Karpas-422 (cell line): Measurements from ENCODE around the gene TREH. TPM values are rescaled to one million over a fixed set of nuclear protein-coding genes. Genes with fewer than 3 reads are reported as not detected.
"Not testable (repeated sequence)": the region's sequence is repeated elsewhere in the genome, so short reads cannot be mapped to it uniquely, and the experiment has no call there.

Source experiments
- DNase-seq: peaks from one replicate; pipeline ENCODE4 v3.0.0-alpha.2; 2015
- H2AFZ ChIP-seq: fragments of 200-600 bp; sonication (generic); 2 replicates; pipeline ENCODE4 v1.6.1; 2014; ENCODE audit warnings: antibody characterized with exemption, low read length, mixed read lengths
- H3K27ac ChIP-seq: fragments of 200-600 bp; sonication (generic); 2 replicates; pipeline ENCODE4 v1.5.1; 2014; ENCODE audit warnings: mild to moderate bottlenecking, low read length, moderate library complexity
- H3K27me3 ChIP-seq: fragments of 200-600 bp; sonication (generic); 2 replicates; pipeline ENCODE4 v1.6.1; 2014; ENCODE audit warnings: low read length, mixed read lengths
- H3K36me3 ChIP-seq: fragments of 200-600 bp; sonication (generic); 2 replicates; pipeline ENCODE4 v1.6.1; 2014; ENCODE audit warnings: low read length, mixed read lengths; ENCODE audit not compliant: insufficient read depth
- H3K4me1 ChIP-seq: fragments of 200-600 bp; sonication (generic); 2 replicates; pipeline ENCODE4 v1.6.1; 2014; ENCODE audit warnings: mild to moderate bottlenecking, low read length, mixed read lengths
- H3K4me2 ChIP-seq: fragments of 200-600 bp; sonication (generic); 2 replicates; pipeline ENCODE4 v1.6.1; 2014; ENCODE audit warnings: low read length, low read depth, mild to moderate bottlenecking; ENCODE audit not compliant: poor library complexity, severe bottlenecking
- H3K4me3 ChIP-seq: fragments of 200-600 bp; sonication (generic); 2 replicates; pipeline ENCODE4 v1.5.1; 2014; ENCODE audit warnings: mild to moderate bottlenecking, antibody characterized with exemption, low read length, mixed read lengths
- H3K79me2 ChIP-seq: fragments of 200-600 bp; sonication (generic); 2 replicates; pipeline ENCODE4 v1.6.1; 2014; ENCODE audit warnings: mild to moderate bottlenecking, low read length, mixed read lengths
- H3K9ac ChIP-seq: fragments of 200-600 bp; sonication (generic); 2 replicates; pipeline ENCODE4 v1.6.0; 2014; ENCODE audit warnings: low read length
- H3K9me2 ChIP-seq: fragments of 200-600 bp; sonication (generic), shearing (Covaris generic); replicated peaks from 2 replicates; pipeline ENCODE4 v1.6.0; 2014; ENCODE audit warnings: mild to moderate bottlenecking, low read length, moderate library complexity; ENCODE audit not compliant: insufficient read depth
- H3K9me3 ChIP-seq: fragments of 300-700, 200-600 bp; sonication (generic); 2 replicates; pipeline ENCODE4 v1.6.1; 2014; ENCODE audit warnings: low read length, mixed read lengths
- H4K20me1 ChIP-seq: fragments of 200-600 bp; sonication (generic); 2 replicates; pipeline ENCODE4 v1.6.1; 2014; ENCODE audit warnings: mild to moderate bottlenecking, antibody characterized with exemption, low read length, low read depth; ENCODE audit not compliant: insufficient read depth
- total RNA-seq: library from RNA; depleted of rRNA; stranded (reverse); fragments of >200 nt; shearing (Covaris generic); gene quantifications from 2 replicates; pipeline ENCODE4 v1.2.3, GENCODE V29; 2014; ENCODE audit warnings: low replicate concordance

Gene TREH
- total RNA-seq, 1 experiment from 2014 or later, result not detected

GRCh38 chr11:118691926-118692830, 12.7 kb upstream of the TREH start:
- Histone ChIP-seq H3K79me2 (no peaks in the 10 kb centered on the region), H3K27me3 (no peaks in the 10 kb centered on the region), H3K9ac (no peak overlapping the region), H3K4me3 (no peak overlapping the region), H3K36me3 (no peaks in the 10 kb centered on the region), H3K27ac (no peak overlapping the region), H3K9me2 (no peaks in the 10 kb centered on the region), H3K9me3 (no peaks in the 10 kb centered on the region), H3K4me2 (no peak overlapping the region), H4K20me1 (no peaks in the 10 kb centered on the region), H2AFZ (no peak overlapping the region), H3K4me1 (peaks cover 6% of the 10 kb centered on the region)
- DNase-seq, result no peak

GRCh38 chr11:118690553-118691304, 11.3 kb upstream of the TREH start:
- Histone ChIP-seq H3K9ac (no peak overlapping the region), H3K4me1 (peaks cover 6% of the 10 kb centered on the region), H3K27me3 (no peaks in the 10 kb centered on the region), H4K20me1 (no peaks in the 10 kb centered on the region), H3K36me3 (no peaks in the 10 kb centered on the region), H2AFZ (no peak overlapping the region), H3K9me3 (no peaks in the 10 kb centered on the region), H3K27ac (no peak overlapping the region), H3K9me2 (no peaks in the 10 kb centered on the region), H3K4me3 (no peak overlapping the region), H3K4me2 (no peak overlapping the region), H3K79me2 (no peaks in the 10 kb centered on the region)
- DNase-seq, result no peak

- peaks cover 6% of the 10 kb centered on the region for H3K4me1 ChIP-seq
- H3K27ac ChIP-seq, result no peak overlapping the region
Observed at GRCh38 chr11:118689852-118690552, 10.6 kb upstream of the TREH start.

GRCh38 chr11:118689503-118689851, 10.0 kb upstream of the TREH start:
- H3K9me3 ChIP-seq, result no peaks in the 10 kb centered on the region
- H3K4me3 ChIP-seq, result no peak overlapping the region
- no peaks in the 10 kb centered on the region for H3K79me2 ChIP-seq
- H3K9me2 ChIP-seq, result no peaks in the 10 kb centered on the region
- no peak overlapping the region for H3K4me2 ChIP-seq
- DNase-seq, result no peak
- H3K27ac ChIP-seq, result no peak overlapping the region
- H3K27me3 ChIP-seq, result no peaks in the 10 kb centered on the region
- no peak overlapping the region for H3K9ac ChIP-seq
- no peaks in the 10 kb centered on the region for H4K20me1 ChIP-seq
- no peak overlapping the region for H2AFZ ChIP-seq
- no peaks in the 10 kb centered on the region for H3K36me3 ChIP-seq
- peaks cover 6% of the 10 kb centered on the region for H3K4me1 ChIP-seq

More at GRCh38 chr11:118689852-118690552, 10.6 kb upstream of the TREH start:
- no peaks in the 10 kb centered on the region for H3K79me2 ChIP-seq
- no peaks in the 10 kb centered on the region for H3K9me2 ChIP-seq
- H3K9me3 ChIP-seq, result no peaks in the 10 kb centered on the region
- no peaks in the 10 kb centered on the region for H4K20me1 ChIP-seq
- peak overlapping the region; percentile 36; the same call in 1 of the 2 replicates for H3K4me3 ChIP-seq
- peak overlapping the region; percentile 37; the same call in 1 of the 2 replicates for H3K9ac ChIP-seq
- H3K4me2 ChIP-seq, result peak overlapping the region; percentile 42
- DNase-seq, result peak; percentile 89
- H3K36me3 ChIP-seq, result no peaks in the 10 kb centered on the region
- H2AFZ ChIP-seq, result no peak overlapping the region
- no peaks in the 10 kb centered on the region for H3K27me3 ChIP-seq

- H4K20me1 ChIP-seq, result no peaks in the 10 kb centered on the region
- no peak overlapping the region for H3K4me2 ChIP-seq
- DNase-seq, result no peak
- H3K9ac ChIP-seq, result no peak overlapping the region
- H3K36me3 ChIP-seq, result no peaks in the 10 kb centered on the region
- H3K27ac ChIP-seq, result no peak overlapping the region
- no peaks in the 10 kb centered on the region for H3K9me2 ChIP-seq
- H3K4me3 ChIP-seq, result no peak overlapping the region
- H3K4me1 ChIP-seq, result peaks cover 6% of the 10 kb centered on the region
- no peak overlapping the region for H2AFZ ChIP-seq
- H3K27me3 ChIP-seq, result no peaks in the 10 kb centered on the region
- H3K9me3 ChIP-seq, result no peaks in the 10 kb centered on the region
- H3K79me2 ChIP-seq, result no peaks in the 10 kb centered on the region
Observed at GRCh38 chr11:118688851-118689502, 9.5 kb upstream of the TREH start.

- not testable (repeated sequence) for DNase-seq, H3K4me2 ChIP-seq, H2AFZ ChIP-seq, H3K27me3 ChIP-seq, H3K27ac ChIP-seq, H3K9me3 ChIP-seq, H3K79me2 ChIP-seq, H3K9ac ChIP-seq, H3K4me1 ChIP-seq, H4K20me1 ChIP-seq, H3K9me2 ChIP-seq, H3K36me3 ChIP-seq, H3K4me3 ChIP-seq
Observed at GRCh38 chr11:118688339-118688738, 8.9 kb upstream of the TREH start.

- no peak overlapping the region for H2AFZ ChIP-seq
- H3K27me3 ChIP-seq, result no peaks in the 10 kb centered on the region
- peaks cover 5% of the 10 kb centered on the region for H3K4me1 ChIP-seq
- no peaks in the 10 kb centered on the region for H3K9me2 ChIP-seq
- H4K20me1 ChIP-seq, result no peaks in the 10 kb centered on the region
- H3K36me3 ChIP-seq, result no peaks in the 10 kb centered on the region
- H3K27ac ChIP-seq, result no peak overlapping the region
- H3K9ac ChIP-seq, result no peak overlapping the region
- DNase-seq, result no peak
- H3K79me2 ChIP-seq, result no peaks in the 10 kb centered on the region
- H3K4me3 ChIP-seq, result no peak overlapping the region
- H3K4me2 ChIP-seq, result no peak overlapping the region
- H3K9me3 ChIP-seq, result no peaks in the 10 kb centered on the region
Observed at GRCh38 chr11:118687906-118688305, 8.5 kb upstream of the TREH start.
